Caco-2 (cell line): Measurements from ENCODE around the gene VIT. TPM values are rescaled to one million over a fixed set of nuclear protein-coding genes. Genes with fewer than 3 reads are reported as not detected.

Experiments used
- BruUV-seq: library from RNA; stranded (reverse); fragments of 400-500 nt; replicated peaks from 2 replicates; lab custom pipeline; 2021; lab: Mats Ljungman, UMichigan
- CTCF ChIA-PET: fragments of 300-600 bp; sonication (Branson Sonifier 250); formaldehyde crosslinking; loops from one replicate; lab custom pipeline; 2022; ENCODE audit warnings: antibody characterized with exemption; lab: Charles Lee
- POLR2A ChIA-PET: fragments of 300-600 bp; sonication (Branson Sonifier 250); formaldehyde crosslinking; loops from one replicate; lab custom pipeline; 2022; ENCODE audit warnings: antibody characterized with exemption; lab: Charles Lee
- DNase-seq, 2 experiments: peaks; one replicate each; pipeline versions ENCODE4 v3.0.0 to v3.0.0-alpha.2; 2020 to 2022
- H3K27me3 ChIP-seq: replicated peaks from 2 replicates; pipeline ENCODE4 v1.6.0; 2011; ENCODE audit warnings: low read length; ENCODE audit not compliant: control insufficient read depth, insufficient read depth
- H3K36me3 ChIP-seq: 2 replicates; pipeline ENCODE4 v1.5.1; 2011; ENCODE audit warnings: low read length; ENCODE audit not compliant: control insufficient read depth, insufficient read depth
- H3K4me1 ChIP-seq: fragments of 250-450 bp; sonication (Bioruptor Pico); 2 replicates; pipeline ENCODE4 v1.5.1; 2020; ENCODE audit warnings: mild to moderate bottlenecking
- H3K4me3 ChIP-seq: 2 replicates; pipeline ENCODE4 v1.5.1; 2011; ENCODE audit warnings: low read depth, mild to moderate bottlenecking, control low read depth, low read length
- H3K9me3 ChIP-seq: fragments of 250-450 bp; sonication (Bioruptor Pico); 2 replicates; pipeline ENCODE4 v1.5.1; 2020; ENCODE audit warnings: mild to moderate bottlenecking, moderate library complexity
- H3K27ac Mint-ChIP-seq: one replicate; pipeline ENCODE4 v1.8.0; 2022; ENCODE audit warnings: mixed read lengths; ENCODE audit not compliant: unreplicated experiment
- H3K27me3 Mint-ChIP-seq: one replicate; pipeline ENCODE4 v1.8.0; 2022; ENCODE audit warnings: mixed read lengths; ENCODE audit not compliant: insufficient read depth, unreplicated experiment
- H3K36me3 Mint-ChIP-seq: one replicate; pipeline ENCODE4 v1.8.0; 2022; ENCODE audit warnings: mild to moderate bottlenecking, mixed read lengths; ENCODE audit not compliant: insufficient read depth, unreplicated experiment
- H3K4me1 Mint-ChIP-seq: one replicate; pipeline ENCODE4 v1.8.0; 2022; ENCODE audit warnings: low read depth, mixed read lengths; ENCODE audit not compliant: unreplicated experiment
- H3K4me3 Mint-ChIP-seq: one replicate; pipeline ENCODE4 v1.8.0; 2022; ENCODE audit warnings: mild to moderate bottlenecking, moderate library complexity, mixed read lengths; ENCODE audit not compliant: unreplicated experiment
- H3K9me3 Mint-ChIP-seq: one replicate; pipeline ENCODE4 v1.8.0; 2022; ENCODE audit warnings: mixed read lengths; ENCODE audit not compliant: unreplicated experiment
- intact Hi-C: fragments of 100-400 bp; cut with micrococcal nuclease; formaldehyde crosslinking; loops from one replicate; pipeline ENCODE4 v1.10.0; 2022; ENCODE audit not compliant: unreplicated experiment
- total RNA-seq: library from RNA; stranded (reverse); gene quantifications from 2 replicates; pipeline ENCODE4 v1.2.3, GENCODE V29; 2022
- TF ChIP-seq, protein P1 (sequence below), 2 experiments: fragments of 200-600 bp in 1 of 2; IDR thresholded peaks; 1 replicate in 1 of 2; 2 replicates in 1 of 2; pipeline versions ENCODE4 v1.5.1 to v1.8.0; 2011 to 2022; ENCODE audit warnings: antibody characterized with exemption in 1 of 2, control low read depth in 1 of 2, inconsistent platforms in 1 of 2, low read depth in 1 of 2, low read length in 1 of 2, mild to moderate bottlenecking in 1 of 2, moderate library complexity in 1 of 2; ENCODE audit not compliant: insufficient read depth in 1 of 2, severe bottlenecking in 1 of 2, unreplicated experiment in 1 of 2

Gene VIT
- total RNA-seq, 1 experiment from 2014 or later, result 1.2 TPM

DNA sequence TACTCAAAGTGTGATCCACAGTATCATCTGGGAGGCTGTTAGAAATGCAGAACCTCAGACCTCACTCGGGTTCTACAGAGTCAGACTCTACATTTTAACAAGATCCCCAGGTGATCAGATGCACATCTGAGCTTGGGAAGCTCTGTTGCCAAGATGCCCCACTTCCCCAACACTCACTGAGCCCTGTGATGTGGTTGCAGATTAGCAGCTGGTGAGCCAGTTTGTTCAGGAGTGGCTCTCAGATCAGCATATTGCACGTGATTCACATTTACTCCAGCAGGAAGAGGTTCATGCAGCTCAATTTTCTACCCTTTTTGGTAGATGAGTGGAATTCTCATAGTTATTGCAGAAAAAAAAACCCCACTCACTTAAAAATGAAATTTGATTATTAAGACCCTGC lies 96.4 kb downstream of the VIT start:
- Mint-ChIP-seq H3K36me3 (no peaks in the 10 kb centered on the region), H3K9me3 (no peaks in the 10 kb centered on the region), H3K4me3 (no peak overlapping the region), H3K27ac (no peak overlapping the region), H3K4me1 (no peaks in the 10 kb centered on the region), H3K27me3 (peaks cover 15% of the 10 kb centered on the region)
- Histone ChIP-seq H3K9me3 (no peaks in the 10 kb centered on the region), H3K27me3 (no peaks in the 10 kb centered on the region), H3K4me1 (no peaks in the 10 kb centered on the region), H3K36me3 (no peaks in the 10 kb centered on the region), H3K4me3 (no peak overlapping the region)
- TF ChIP-seq, protein P1, sequence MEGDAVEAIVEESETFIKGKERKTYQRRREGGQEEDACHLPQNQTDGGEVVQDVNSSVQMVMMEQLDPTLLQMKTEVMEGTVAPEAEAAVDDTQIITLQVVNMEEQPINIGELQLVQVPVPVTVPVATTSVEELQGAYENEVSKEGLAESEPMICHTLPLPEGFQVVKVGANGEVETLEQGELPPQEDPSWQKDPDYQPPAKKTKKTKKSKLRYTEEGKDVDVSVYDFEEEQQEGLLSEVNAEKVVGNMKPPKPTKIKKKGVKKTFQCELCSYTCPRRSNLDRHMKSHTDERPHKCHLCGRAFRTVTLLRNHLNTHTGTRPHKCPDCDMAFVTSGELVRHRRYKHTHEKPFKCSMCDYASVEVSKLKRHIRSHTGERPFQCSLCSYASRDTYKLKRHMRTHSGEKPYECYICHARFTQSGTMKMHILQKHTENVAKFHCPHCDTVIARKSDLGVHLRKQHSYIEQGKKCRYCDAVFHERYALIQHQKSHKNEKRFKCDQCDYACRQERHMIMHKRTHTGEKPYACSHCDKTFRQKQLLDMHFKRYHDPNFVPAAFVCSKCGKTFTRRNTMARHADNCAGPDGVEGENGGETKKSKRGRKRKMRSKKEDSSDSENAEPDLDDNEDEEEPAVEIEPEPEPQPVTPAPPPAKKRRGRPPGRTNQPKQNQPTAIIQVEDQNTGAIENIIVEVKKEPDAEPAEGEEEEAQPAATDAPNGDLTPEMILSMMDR (IDR thresholded peaks at IDR 0.05; ENCODE audit: insufficient read depth in 1 of 2, low read depth in 1 of 2, low read length in 1 of 2, severe bottlenecking in 1 of 2, unreplicated experiment in 1 of 2), result no peak
- intact Hi-C loops, result no loop called here
- no TSS peak for BruUV-seq
- CTCF ChIA-PET, result interaction anchor here (0.7 kb wide), 1 partner anchor 23 kb away, joined by 3 read pairs; no protein-coding TSS in a partner anchor
- POLR2A ChIA-PET, result interaction anchor here (0.8 kb wide), 1 partner anchor 18 kb away, joined by 3 read pairs; no protein-coding TSS in a partner anchor
- DNase-seq, result no peak

DNA sequence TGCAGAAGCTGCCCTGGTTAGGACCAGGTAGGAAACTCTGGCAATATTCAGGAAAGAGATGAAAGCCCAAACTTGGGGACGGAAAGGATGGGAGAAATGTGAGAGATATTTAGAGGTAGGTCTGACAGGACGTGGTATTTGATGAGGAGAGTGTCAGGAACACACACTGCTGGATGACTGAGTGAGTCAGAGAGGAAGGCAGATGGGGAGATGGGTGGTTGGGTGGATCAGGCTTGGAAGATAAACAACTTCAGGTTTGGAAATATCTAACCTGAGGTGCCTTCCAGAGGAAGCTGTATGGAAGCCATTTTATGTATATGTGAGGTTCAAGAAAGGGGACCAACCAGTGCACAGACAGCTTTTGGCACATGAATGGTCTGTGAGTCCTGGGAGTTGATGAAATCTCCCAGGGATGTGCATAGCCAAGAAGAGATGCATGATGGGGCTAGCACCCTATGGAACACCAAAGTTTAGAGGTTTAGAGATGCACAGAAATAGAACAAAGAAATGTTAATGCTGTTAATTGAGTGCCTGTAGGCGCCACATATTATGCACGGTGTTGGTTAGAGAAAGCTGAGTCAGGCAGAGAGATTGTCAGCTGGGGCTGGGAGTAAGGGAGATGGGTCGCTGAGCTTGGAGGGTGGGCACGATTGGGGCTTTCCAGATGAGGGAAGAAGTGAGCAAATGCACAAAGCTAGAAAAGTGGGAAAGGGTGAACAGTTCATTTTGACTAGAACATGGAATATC lies 101.0 kb downstream of the VIT start:
- intact Hi-C loops, result no loop called here
- Histone ChIP-seq H3K4me1 (no peaks in the 10 kb centered on the region), H3K4me3 (no peak overlapping the region), H3K36me3 (no peaks in the 10 kb centered on the region), H3K9me3 (no peaks in the 10 kb centered on the region), H3K27me3 (no peaks in the 10 kb centered on the region)
- Mint-ChIP-seq H3K4me1 (no peaks in the 10 kb centered on the region), H3K36me3 (no peaks in the 10 kb centered on the region), H3K27ac (no peak overlapping the region), H3K9me3 (no peaks in the 10 kb centered on the region), H3K27me3 (peaks cover 17% of the 10 kb centered on the region), H3K4me3 (no peak overlapping the region)
- POLR2A ChIA-PET, result interaction anchor here (0.6 kb wide), 1 partner anchor 19 kb away, joined by 3 read pairs; no protein-coding TSS in a partner anchor
- no peak for DNase-seq
- CTCF ChIA-PET, result no interaction called here
- TF ChIP-seq, protein P1 (IDR thresholded peaks at IDR 0.05; ENCODE audit: insufficient read depth in 1 of 2, low read depth in 1 of 2, low read length in 1 of 2, severe bottlenecking in 1 of 2, unreplicated experiment in 1 of 2), result no peak
- BruUV-seq, result no TSS peak

DNA sequence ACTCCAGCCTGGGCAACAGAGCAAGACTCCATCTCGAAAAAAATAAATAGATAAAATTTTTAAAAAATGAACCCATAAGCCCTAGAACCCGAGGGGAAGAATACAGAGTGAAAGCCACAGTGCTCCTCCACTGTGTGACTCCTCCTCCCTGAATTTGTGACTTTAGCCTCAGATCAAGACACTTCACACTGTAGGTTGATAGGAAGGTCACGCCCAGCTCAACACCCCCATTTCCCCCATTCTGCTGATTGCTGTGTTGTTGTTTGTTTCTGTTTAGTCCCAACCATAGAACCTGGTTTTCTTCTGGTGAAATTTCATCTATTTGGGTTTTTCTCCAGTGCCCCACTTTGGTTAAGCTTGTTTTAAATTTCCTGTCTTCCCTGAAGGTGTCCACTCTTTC lies 102.2 kb downstream of the VIT start:
- TF ChIP-seq, protein P1 (IDR thresholded peaks at IDR 0.05; ENCODE audit: insufficient read depth in 1 of 2, low read depth in 1 of 2, low read length in 1 of 2, severe bottlenecking in 1 of 2, unreplicated experiment in 1 of 2), result no peak
- Histone ChIP-seq H3K4me3 (no peak overlapping the region), H3K27me3 (no peaks in the 10 kb centered on the region), H3K4me1 (no peaks in the 10 kb centered on the region), H3K9me3 (peaks cover 9% of the 10 kb centered on the region), H3K36me3 (no peaks in the 10 kb centered on the region)
- Mint-ChIP-seq H3K4me1 (no peaks in the 10 kb centered on the region), H3K27ac (no peak overlapping the region), H3K9me3 (no peaks in the 10 kb centered on the region), H3K4me3 (no peak overlapping the region), H3K27me3 (peaks cover 17% of the 10 kb centered on the region), H3K36me3 (no peaks in the 10 kb centered on the region)
- ChIA-PET POLR2A (no interaction called here), CTCF (no interaction called here)
- BruUV-seq, result no TSS peak
- intact Hi-C loops, result no loop called here
- no peak for DNase-seq
